Activated T-cell treated with anti-CD3 and anti-CD28 coated beads for 1 hour (primary cell): ENCODE results near the gene CARD11.
"Not testable (repeated sequence)": the region's sequence is repeated elsewhere in the genome, so short reads cannot be mapped to it uniquely, and the experiment has no call there.

ENCODE experiments used
- DNase-seq: peaks from one replicate; pipeline ENCODE4 v3.0.0-alpha.2; 2020; ENCODE audit warnings: low read depth

Gene CARD11

GRCh38 chr7:2924866-2925840, 118.5 kb downstream of the CARD11 start:
- DNase-seq = no peak

- no peak for DNase-seq
These were observed 119.6 kb downstream of the CARD11 start for GRCh38 chr7:2923886-2924574.

GRCh38 chr7:2923291-2923781, 120.3 kb downstream of the CARD11 start:
- no peak for DNase-seq

- no peak for DNase-seq
These were observed 120.8 kb downstream of the CARD11 start for GRCh38 chr7:2922866-2923265.

GRCh38 chr7:2922348-2922691, 121.3 kb downstream of the CARD11 start:
- DNase-seq = no peak

GRCh38 chr7:2921653-2922347, 121.9 kb downstream of the CARD11 start:
- no peak for DNase-seq

GRCh38 chr7:2920956-2921652, 122.6 kb downstream of the CARD11 start:
- DNase-seq = no peak

- DNase-seq = not testable (repeated sequence)
These were observed 123.2 kb downstream of the CARD11 start for GRCh38 chr7:2920480-2920879.

GRCh38 chr7:2920041-2920440, 123.6 kb downstream of the CARD11 start:
- DNase-seq = no peak

- no peak for DNase-seq
These were observed 124.4 kb downstream of the CARD11 start for GRCh38 chr7:2919256-2919655.

GRCh38 chr7:2918406-2918805, 125.3 kb downstream of the CARD11 start:
- no peak for DNase-seq

GRCh38 chr7:2915023-2915422, 128.6 kb downstream of the CARD11 start:
- DNase-seq = no peak

- DNase-seq = no peak
These were observed 129.8 kb downstream of the CARD11 start for GRCh38 chr7:2913760-2914387.

- no peak for DNase-seq
These were observed 130.8 kb downstream of the CARD11 start for GRCh38 chr7:2912684-2913439.

GRCh38 chr7:2911466-2911865, 132.2 kb downstream of the CARD11 start:
- no peak for DNase-seq

- no peak for DNase-seq
These were observed 134.1 kb downstream of the CARD11 start for GRCh38 chr7:2909471-2910039.

GRCh38 chr7:2909043-2909442, 134.6 kb downstream of the CARD11 start:
- no peak for DNase-seq

GRCh38 chr7:2908103-2908683, 135.5 kb downstream of the CARD11 start:
- no peak for DNase-seq

- DNase-seq = no peak
These were observed 137.3 kb downstream of the CARD11 start for GRCh38 chr7:2906197-2906931.
